Measurements from ENCODE around the gene LAPTM5. TPM values are rescaled to one million over a fixed set of nuclear protein-coding genes. Genes with fewer than 3 reads are reported as not detected.

LAPTM5 gene
- total RNA-seq, 1 donor from 2014 or later = not detected

DNA sequence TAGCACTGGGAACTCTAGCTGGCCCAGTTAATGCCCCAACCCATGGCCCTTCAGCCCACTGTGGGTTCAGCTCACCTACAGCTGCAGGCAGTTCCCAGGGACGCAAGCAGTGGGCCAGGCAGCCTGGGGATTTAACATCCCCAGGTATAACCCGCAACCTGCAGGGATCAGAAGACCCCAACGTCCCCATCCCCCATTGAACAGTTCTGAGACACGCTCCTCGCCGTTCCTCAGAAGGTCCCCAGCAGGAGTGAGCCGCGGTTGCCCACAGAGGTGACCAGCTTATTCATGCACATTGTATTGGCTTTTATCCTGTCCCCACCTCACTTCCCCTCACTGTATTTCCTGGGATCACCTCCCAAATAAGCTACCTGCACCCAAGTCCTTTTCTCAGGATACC, 29.2 kb downstream of the LAPTM5 start:
- no peak overlapping the region for H3K4me2 ChIP-seq
- no peak for DNase-seq (ENCODE audit: low spot score)
- H3K27ac ChIP-seq = no peak overlapping the region

DNA sequence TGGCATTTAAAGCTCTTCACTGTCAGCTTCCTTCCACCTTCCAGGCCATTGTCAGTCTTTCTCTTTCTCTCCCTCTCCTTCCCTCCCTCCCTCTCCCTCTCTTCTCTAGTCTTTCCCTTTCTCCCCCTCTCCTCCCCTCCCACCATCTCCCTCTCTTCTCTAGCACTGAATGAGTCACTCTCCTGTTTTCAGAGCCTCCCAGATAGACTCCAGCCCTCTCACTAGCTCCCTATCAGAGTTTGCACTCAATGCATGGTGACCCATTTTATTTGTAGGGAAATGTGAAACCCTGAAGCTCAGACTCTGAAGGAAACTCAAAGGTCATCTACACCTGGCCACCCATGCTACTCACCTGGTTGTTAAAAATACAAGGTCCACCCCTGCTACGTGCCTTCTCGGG, 29.8 kb downstream of the LAPTM5 start:
- peaks cover 18% of the 10 kb centered on the region for H3K27me3 Mint-ChIP-seq (ENCODE audit: insufficient read depth, low read depth)
- DNase-seq (ENCODE audit: low spot score) = no peak

More for the DNA sequence above, 29.2 kb downstream of the LAPTM5 start:
- H4K20me1 ChIP-seq (ENCODE audit: low read depth) = no peaks in the 10 kb centered on the region
- H3K36me3 Mint-ChIP-seq = no peaks in the 10 kb centered on the region
- peaks cover 18% of the 10 kb centered on the region for H3K4me1 ChIP-seq
- no peak overlapping the region for H2AFZ ChIP-seq (replicated peaks)
- no peaks in the 10 kb centered on the region for H3K36me3 ChIP-seq
- H3K4me1 Mint-ChIP-seq = peaks cover 49% of the 10 kb centered on the region
- no peaks in the 10 kb centered on the region for H3K79me2 ChIP-seq (ENCODE audit: low read depth)
- H3F3A ChIP-seq (ENCODE audit: low read depth) = no peaks in the 10 kb centered on the region
- H3K27me3 ChIP-seq = no peaks in the 10 kb centered on the region
- H3K9me3 ChIP-seq (ENCODE audit: low read depth) = no peaks in the 10 kb centered on the region
- peaks cover 18% of the 10 kb centered on the region for H3K27me3 Mint-ChIP-seq (ENCODE audit: insufficient read depth, low read depth)
- TF ChIP-seq EZH2 (IDR thresholded peaks at IDR 0.05) = no peak
- TF ChIP-seq, protein P1, sequence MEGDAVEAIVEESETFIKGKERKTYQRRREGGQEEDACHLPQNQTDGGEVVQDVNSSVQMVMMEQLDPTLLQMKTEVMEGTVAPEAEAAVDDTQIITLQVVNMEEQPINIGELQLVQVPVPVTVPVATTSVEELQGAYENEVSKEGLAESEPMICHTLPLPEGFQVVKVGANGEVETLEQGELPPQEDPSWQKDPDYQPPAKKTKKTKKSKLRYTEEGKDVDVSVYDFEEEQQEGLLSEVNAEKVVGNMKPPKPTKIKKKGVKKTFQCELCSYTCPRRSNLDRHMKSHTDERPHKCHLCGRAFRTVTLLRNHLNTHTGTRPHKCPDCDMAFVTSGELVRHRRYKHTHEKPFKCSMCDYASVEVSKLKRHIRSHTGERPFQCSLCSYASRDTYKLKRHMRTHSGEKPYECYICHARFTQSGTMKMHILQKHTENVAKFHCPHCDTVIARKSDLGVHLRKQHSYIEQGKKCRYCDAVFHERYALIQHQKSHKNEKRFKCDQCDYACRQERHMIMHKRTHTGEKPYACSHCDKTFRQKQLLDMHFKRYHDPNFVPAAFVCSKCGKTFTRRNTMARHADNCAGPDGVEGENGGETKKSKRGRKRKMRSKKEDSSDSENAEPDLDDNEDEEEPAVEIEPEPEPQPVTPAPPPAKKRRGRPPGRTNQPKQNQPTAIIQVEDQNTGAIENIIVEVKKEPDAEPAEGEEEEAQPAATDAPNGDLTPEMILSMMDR (IDR thresholded peaks at IDR 0.05) = no peak
- TF ChIP-seq EZH2phosphoT487 (IDR thresholded peaks at IDR 0.05) = no peak
- no peak overlapping the region for H3K9ac ChIP-seq
- no peak overlapping the region for H3K4me3 ChIP-seq
- no peak overlapping the region for H3K27ac Mint-ChIP-seq
- H3K4me3 Mint-ChIP-seq = no peak overlapping the region
- H3K9me3 Mint-ChIP-seq = no peaks in the 10 kb centered on the region

DNA sequence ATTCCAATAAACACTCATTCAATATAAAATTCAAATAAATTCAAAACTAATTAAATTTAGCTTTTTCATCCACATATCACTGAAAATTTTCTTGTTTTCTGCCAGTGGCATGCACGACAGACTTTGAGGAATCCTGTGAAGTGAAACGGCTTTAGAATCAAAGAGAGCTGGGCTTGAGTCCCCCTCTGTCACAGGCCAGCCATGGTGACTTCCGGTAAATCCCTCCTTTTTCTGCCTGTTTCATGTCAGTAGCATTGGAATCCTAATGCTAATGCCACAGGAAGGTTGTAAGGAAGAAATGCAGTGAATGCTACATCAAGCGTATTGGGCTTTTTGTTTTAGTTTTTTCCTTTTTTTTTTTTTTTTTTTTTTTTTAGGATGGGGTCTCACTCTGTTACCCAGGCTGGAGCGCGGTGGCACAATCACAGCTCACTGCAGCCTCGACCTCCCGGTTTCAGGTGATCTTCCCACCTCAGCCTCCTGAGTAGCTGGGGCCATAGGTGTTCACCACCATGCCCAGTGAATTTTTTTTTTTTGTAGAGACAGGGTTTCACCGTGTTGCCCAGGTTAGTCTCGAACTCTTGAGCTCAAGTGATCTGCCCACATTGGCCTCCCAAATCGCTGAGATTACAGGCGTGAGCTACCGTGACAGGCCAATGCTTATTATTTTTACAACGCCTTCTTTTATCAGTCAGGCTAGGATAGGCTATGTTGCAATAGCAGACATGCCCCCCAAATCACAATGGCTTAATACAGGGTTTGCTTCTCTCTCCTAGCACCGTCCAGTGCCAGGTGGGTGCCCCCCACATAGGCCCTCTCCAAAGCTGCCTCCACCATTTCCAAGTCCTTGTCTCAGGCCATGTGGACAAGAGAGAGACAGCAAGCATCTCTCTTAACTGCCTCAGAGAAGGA, 30.5 kb downstream of the LAPTM5 start:
- DNase-seq (ENCODE audit: low spot score) = peak; percentile 26
- Histone ChIP-seq H4K20me1 (ENCODE audit: low read depth) (no peaks in the 10 kb centered on the region), H3F3A (ENCODE audit: low read depth) (no peaks in the 10 kb centered on the region), H2AFZ (replicated peaks) (no peak overlapping the region), H3K9me3 (ENCODE audit: low read depth) (no peaks in the 10 kb centered on the region), H3K79me2 (ENCODE audit: low read depth) (no peaks in the 10 kb centered on the region), H3K4me1 (peaks cover 10% of the 10 kb centered on the region), H3K4me3 (no peak overlapping the region), H3K4me2 (no peak overlapping the region), H3K36me3 (no peaks in the 10 kb centered on the region), H3K27me3 (no peaks in the 10 kb centered on the region), H3K9ac (no peak overlapping the region), H3K27ac (no peak overlapping the region)
- Mint-ChIP-seq H3K9me3 (no peaks in the 10 kb centered on the region), H3K36me3 (no peaks in the 10 kb centered on the region), H3K27me3 (ENCODE audit: insufficient read depth, low read depth) (peaks cover 18% of the 10 kb centered on the region), H3K27ac (peak overlapping the region; percentile 19), H3K4me1 (peaks cover 46% of the 10 kb centered on the region), H3K4me3 (no peak overlapping the region)
- TF ChIP-seq EZH2 (IDR thresholded peaks at IDR 0.05) (no peak), EZH2phosphoT487 (IDR thresholded peaks at IDR 0.05) (no peak)
- TF ChIP-seq, protein P1 (IDR thresholded peaks at IDR 0.05) = no peak

More for the DNA sequence above, 29.8 kb downstream of the LAPTM5 start:
- Histone ChIP-seq H4K20me1 (ENCODE audit: low read depth) (no peaks in the 10 kb centered on the region), H2AFZ (replicated peaks) (no peak overlapping the region), H3K4me3 (no peak overlapping the region), H3K27ac (no peak overlapping the region), H3K9me3 (ENCODE audit: low read depth) (no peaks in the 10 kb centered on the region), H3K79me2 (ENCODE audit: low read depth) (no peaks in the 10 kb centered on the region), H3K9ac (no peak overlapping the region), H3K27me3 (no peaks in the 10 kb centered on the region), H3F3A (ENCODE audit: low read depth) (no peaks in the 10 kb centered on the region), H3K4me2 (no peak overlapping the region), H3K4me1 (peaks cover 15% of the 10 kb centered on the region), H3K36me3 (no peaks in the 10 kb centered on the region)
- TF ChIP-seq EZH2phosphoT487 (IDR thresholded peaks at IDR 0.05) = no peak
- Mint-ChIP-seq H3K27ac (peak overlapping the region; percentile 19), H3K4me1 (peaks cover 48% of the 10 kb centered on the region), H3K9me3 (no peaks in the 10 kb centered on the region), H3K36me3 (no peaks in the 10 kb centered on the region), H3K4me3 (peak overlapping the region; percentile 52)

DNA sequence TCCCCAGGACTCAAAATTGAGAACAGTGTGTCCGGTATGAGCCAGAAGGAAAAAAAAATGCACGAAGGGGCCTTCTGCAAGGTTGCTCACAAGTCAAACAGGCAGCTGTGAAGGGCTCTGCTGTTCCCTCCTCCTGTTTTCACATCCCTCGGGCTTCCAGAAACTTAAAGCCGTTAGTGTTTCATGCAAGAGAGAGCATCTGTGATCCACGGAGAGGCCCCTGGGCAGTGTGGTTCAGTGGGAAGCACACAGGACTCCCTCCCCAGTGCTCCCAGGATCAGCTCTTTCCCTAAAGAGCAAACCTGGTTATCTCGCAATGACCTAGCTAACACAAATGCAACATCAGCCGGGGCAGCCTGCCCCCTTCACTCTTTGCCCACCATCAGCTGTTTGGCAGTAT, 31.3 kb downstream of the LAPTM5 start:
- TF ChIP-seq, protein P1 (IDR thresholded peaks at IDR 0.05) = no peak
- TF ChIP-seq EZH2phosphoT487 (IDR thresholded peaks at IDR 0.05) = no peak
- no peak for TF ChIP-seq EZH2 (IDR thresholded peaks at IDR 0.05)
- peaks cover 46% of the 10 kb centered on the region for H3K4me1 Mint-ChIP-seq
- H3K27ac Mint-ChIP-seq = no peak overlapping the region
- H3K27me3 ChIP-seq = no peaks in the 10 kb centered on the region
- H3K36me3 ChIP-seq = no peaks in the 10 kb centered on the region
- H2AFZ ChIP-seq (replicated peaks) = no peak overlapping the region
- no peaks in the 10 kb centered on the region for H3K9me3 Mint-ChIP-seq
- no peak overlapping the region for H3K27ac ChIP-seq
- H3K79me2 ChIP-seq (ENCODE audit: low read depth) = no peaks in the 10 kb centered on the region
- DNase-seq (ENCODE audit: low spot score) = no peak
- H3K9me3 ChIP-seq (ENCODE audit: low read depth) = no peaks in the 10 kb centered on the region
- H3K4me1 ChIP-seq = peaks cover 10% of the 10 kb centered on the region
- H3K4me2 ChIP-seq = no peak overlapping the region
- H3K9ac ChIP-seq = no peak overlapping the region
- no peaks in the 10 kb centered on the region for H3F3A ChIP-seq (ENCODE audit: low read depth)
- peaks cover 18% of the 10 kb centered on the region for H3K27me3 Mint-ChIP-seq (ENCODE audit: insufficient read depth, low read depth)
- no peaks in the 10 kb centered on the region for H3K36me3 Mint-ChIP-seq
- no peak overlapping the region for H3K4me3 Mint-ChIP-seq
- H4K20me1 ChIP-seq (ENCODE audit: low read depth) = no peaks in the 10 kb centered on the region
- H3K4me3 ChIP-seq = no peak overlapping the region

All from neural progenitor cell (in vitro differentiated cells).